Activated CD4-positive, alpha-beta T cell treated with anti-CD3 and anti-CD28 coated beads, Interleukin-10, Interleukin-2, amounts not matched to agents 100 ng/mL and 50 ng/mL, durations not matched to agents 16 hours and 8 hours (primary cell): ENCODE data around the gene MPST.

Experiments used
- DNase-seq: peaks from one replicate; pipeline ENCODE4 v3.0.0-alpha.2; 2020

The MPST gene

DNA sequence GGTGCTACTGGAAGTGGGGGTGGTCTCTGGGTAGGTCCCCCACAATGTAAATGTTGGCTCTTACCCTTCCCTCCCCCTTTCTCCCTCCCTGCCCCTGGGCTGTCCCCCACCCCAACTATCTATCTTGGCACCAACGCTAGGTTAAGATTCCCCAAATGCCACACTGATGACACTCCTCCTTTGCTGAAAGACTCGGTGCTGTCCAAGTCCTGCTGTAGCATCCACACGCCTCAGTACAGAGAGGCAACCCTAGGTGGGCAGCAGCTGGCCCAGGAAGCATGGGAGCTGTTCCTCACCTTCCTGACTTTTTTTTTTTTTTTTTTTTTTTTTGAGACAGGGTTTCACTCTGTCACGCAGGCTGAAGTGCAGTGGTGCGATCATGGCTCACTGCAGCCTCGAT, 28.6 kb downstream of the MPST start:
- DNase-seq = no peak

DNA sequence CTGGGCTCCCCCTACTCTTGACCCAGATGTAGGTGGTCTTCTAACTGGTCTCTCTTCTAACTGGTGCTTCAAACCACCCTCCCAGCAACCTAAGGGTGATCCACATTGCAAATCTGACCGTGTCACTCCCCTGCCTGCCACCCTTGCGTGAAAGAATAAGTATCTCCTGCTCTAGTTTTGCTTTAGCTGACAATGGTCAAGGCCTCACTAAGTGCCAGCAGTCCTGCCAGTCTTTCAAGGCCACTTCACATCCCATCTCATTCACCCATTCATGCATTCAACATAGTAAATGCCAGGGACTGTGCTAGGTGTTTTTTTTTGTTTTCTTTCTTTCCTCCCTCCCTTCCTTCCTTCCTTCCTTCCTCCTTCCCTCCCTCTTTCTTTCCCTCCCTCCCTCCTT, 29.7 kb downstream of the MPST start:
- no peak for DNase-seq

DNA sequence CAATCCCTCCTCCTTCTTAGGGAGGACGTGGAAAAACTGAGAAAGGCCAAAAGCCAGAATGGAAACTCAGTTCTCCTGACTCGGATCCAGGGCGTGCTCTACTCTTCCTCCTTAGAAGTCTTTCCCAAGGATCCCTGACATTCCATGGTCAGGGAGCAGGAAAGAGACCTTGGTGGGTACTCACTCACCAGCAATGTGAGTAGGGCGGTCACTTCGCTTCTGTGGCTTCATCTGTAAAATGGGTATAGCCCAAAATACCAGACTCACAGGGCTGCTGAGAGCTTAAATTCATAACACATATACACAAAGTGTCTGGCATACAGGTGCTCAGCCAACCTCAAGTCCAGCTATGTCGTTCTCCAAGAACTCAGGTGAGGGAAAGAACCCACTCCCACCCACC, 31.4 kb downstream of the MPST start:
- no peak for DNase-seq

DNA sequence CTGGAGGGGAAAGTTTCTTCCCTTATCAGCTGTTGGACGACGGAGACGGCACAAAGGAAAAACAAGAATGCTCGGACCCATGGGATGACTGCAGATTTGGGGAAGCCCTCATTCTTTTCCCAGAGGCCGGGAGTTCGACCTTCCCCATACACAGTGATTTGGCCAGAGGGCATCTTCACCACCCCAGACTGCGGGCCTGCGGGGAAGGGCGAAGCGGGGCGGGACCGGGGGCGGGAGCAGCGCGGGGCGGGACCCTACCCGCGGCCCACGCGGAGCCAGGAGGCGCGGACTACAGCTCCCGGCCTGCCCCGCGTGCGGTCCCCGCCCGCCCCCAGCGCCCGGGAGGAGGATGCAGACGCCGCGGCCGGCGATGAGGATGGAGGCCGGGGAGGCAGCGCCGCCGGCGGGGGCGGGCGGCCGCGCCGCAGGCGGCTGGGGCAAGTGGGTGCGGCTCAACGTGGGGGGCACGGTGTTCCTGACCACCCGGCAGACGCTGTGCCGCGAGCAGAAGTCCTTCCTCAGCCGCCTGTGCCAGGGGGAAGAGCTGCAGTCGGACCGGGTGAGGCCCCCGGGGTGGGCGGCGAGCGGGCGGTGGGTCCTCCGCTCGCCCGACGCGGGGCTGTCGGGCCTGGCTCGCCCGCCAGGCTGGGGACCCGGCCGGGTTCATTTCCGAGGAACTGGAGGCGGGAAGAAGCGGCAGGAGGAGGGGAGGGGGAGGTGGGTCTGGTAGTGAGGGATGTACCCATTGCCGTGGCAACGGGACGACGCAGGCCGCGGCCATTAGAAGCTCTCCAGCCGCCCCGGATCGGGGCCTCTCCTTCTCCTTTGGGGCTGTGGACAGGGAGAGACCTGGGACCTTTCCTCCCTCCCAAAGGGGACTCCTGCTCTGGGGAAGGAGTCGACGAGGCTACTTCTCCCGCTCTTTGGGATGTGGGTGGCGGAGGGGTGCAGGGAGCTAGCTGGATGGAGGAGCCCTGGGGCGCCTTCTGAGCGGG, 32.1 kb downstream of the MPST start, which contains the start of gene KCTD17:
Gene KCTD17 (plus strand): TSS at position 352 of the 995 bp plus-strand sequence. CDS start 19 bp downstream, at position 371.
- DNase-seq = peak; percentile 89

DNA sequence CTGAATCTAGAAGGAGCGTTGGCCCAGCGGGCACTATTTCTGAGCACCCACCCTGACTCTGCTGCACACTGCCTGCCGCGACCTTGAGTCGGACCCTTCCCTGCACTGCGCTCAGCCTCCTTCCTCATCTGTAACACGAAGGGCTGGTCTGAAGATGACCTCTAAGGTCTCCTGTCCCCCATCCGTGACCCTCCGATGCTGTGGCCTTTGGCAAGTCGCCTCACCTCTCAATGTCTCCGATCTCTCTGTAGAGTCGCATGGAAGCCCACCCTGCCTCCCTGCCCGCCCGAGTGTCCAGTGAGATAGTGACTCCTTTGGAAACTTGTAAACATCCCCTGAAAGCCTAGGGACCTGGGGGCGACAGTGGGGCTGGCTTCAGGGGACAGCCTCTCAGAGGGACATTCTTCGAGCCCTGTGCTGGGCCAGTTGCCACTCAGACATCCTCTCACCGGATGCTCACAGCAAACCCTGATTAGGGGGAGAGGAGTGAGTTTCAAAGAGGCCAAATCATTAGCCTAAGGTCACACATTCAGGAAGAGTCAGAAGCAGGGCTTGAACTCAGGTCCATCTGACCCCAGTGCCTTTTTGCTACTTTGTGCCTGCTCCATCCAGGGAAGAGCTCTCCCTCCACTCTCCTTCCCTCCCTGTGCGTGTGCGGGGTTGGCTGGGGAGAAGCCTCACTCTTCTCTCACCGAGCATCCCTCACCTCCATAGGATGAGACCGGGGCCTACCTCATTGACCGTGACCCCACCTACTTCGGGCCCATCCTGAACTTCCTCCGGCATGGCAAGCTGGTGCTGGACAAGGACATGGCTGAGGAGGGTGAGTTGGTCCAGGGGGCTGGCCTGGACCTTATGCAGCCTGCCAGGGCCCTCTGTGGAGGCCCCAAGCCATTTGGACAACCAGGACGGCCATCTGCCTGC, 33.1 kb downstream of the MPST start:
- no peak for DNase-seq

DNA sequence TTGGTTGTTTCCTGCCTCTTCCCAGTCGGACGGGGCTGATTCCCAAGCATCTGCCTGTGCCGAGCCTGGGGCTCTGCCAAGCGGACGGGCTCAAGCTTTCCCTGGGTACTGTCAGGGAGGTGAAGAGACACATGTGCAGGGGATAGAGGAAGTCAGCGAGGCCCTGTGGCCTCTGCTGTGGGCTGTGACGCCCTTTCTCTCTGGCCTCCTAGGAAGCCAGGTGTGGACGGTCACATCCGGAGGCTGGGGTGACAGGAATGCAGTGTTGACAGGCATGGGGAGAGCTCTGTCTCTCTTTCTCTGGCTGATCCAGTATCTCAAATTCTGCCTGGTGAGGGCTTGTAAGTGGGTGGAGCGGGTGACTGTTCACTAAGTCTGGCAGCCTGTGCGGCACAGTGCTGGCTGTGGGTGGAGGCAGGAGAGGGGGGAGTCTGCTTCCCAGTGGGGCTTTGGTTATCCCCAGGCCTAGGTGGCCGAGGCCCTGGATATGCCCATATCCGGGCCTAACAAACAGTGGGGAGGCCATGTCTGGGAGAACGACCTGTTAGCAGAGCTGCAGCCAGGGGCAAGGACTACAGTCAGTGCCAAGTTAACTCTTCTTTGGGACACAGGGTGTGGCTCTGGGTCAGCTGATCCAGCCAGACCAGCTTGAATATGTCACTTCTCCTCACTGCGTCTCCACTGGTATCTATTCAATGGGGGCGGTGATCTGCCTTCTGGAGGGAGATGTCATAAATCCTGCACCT, 33.9 kb downstream of the MPST start:
- DNase-seq = no peak

DNA sequence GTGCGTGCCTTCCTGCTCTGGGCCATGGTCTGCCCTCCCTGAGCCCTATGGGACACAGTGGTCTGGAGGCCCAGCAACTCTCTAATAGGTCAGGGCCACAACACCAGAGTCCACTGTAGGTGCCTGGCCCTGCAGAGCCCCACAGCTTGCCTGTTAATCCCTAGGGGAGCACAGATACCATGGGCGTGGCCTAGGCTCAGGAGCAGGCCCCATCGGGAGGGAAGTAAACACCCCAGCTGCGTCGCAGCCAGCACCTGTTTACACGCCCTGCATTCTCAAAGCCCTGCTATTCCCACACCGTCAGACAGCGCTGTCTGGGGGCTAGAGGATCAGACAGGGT, 34.5 kb downstream of the MPST start:
- no peak for DNase-seq

DNA sequence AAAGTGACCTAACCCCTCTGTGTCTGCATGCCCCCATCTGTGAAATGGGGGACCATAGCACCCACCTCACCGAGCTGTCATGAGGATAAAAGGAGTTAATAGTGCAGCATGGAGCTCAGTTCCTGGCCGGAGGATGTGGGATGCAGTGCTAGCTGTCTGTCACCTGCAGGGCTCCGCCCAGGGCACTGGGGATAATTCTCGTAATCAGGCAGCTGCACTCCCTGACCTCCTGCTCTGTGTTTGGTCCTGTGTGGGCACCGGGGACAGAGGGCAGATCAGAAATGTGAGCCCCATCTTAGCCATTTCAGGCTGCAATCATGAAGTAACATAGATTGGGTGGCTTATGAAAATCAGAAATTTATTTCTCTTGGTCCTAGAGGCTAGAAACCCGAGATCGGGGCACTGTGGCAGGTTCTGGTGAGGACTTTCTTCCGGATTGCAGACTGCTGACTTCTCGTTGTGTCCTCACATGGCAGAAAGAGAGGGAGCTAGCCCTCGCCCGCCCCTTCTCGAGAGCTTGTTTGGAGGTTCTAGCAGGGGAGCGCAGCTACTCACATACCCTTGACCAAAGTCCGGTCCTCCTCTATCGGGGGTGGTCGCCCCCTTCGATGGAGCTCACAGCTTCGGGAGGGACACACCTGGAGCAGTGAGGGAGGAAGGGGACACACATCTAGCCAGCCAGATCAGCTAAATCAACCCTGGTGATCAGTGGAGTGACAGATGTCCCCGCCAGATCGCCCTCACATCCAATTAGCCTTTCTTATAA, 35.2 kb downstream of the MPST start:
- DNase-seq = no peak

DNA sequence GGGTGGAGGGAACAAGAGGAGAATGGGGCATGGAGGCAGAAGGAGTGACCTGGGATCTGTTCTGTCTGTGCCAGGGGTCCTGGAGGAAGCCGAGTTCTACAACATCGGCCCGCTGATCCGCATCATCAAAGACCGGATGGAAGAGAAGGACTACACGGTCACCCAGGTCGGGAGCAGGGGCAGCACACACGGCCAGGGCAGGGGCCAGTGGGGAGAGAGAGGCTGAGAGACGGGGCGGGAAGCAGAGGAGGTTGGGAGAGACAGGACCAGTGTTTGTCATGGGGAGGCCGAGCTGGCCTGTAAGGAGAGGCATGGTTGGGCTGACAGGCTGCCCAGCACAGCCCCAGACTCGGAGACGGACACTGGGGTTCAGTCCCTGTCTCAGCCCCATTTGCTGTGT, 36.7 kb downstream of the MPST start:
- no peak for DNase-seq

DNA sequence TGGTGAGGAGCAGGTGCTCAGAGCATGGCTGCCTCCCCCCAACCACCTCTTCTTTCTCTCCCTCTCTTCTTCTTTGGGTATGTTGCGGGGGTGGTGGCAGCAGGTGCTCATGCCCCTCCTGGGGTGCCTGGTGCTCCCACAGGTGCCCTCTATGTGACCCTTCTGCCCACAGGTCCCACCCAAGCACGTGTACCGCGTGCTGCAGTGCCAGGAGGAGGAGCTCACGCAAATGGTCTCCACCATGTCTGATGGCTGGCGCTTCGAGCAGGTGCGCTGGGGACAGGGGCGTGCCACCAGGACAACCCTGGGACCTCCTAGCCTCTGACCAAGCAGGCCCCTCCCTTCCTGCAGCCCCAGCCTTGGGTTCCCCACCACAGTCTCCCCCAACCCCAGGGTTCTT, 37.7 kb downstream of the MPST start:
- no peak for DNase-seq

DNA sequence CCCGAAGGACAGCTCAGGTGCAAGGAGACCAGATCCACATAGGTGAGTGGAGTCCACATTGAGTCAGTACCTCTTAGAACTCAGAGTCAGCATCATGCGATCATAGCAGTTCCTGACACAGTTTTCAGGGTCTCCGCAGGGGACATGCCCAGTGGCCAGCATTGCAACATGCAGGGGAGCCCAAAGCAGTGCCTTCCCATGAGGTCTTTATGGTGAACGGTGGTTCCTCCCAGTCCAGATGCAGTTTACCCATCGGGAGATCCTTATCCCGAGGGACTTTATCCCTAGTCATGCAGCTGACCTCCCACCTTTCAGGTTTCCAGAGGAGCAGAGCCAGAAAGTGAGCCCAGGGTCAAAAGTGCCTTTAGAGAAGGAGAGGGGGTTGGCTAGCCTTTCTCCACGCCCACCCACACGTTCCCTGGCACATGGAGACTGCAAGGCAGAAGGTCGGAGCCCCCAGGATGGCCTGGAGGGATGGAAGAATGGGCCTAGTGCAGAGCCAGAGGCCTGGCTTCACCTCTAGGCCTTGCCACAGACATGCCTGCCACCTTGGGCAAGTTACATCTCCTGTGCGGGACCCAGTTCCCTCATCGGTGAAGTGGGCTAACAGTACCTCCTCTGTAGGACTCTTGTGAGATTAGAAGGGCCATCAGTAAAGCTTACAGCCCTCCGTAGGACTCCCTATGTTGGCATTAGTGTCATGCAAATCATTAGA, 38.4 kb downstream of the MPST start:
- DNase-seq = no peak

DNA sequence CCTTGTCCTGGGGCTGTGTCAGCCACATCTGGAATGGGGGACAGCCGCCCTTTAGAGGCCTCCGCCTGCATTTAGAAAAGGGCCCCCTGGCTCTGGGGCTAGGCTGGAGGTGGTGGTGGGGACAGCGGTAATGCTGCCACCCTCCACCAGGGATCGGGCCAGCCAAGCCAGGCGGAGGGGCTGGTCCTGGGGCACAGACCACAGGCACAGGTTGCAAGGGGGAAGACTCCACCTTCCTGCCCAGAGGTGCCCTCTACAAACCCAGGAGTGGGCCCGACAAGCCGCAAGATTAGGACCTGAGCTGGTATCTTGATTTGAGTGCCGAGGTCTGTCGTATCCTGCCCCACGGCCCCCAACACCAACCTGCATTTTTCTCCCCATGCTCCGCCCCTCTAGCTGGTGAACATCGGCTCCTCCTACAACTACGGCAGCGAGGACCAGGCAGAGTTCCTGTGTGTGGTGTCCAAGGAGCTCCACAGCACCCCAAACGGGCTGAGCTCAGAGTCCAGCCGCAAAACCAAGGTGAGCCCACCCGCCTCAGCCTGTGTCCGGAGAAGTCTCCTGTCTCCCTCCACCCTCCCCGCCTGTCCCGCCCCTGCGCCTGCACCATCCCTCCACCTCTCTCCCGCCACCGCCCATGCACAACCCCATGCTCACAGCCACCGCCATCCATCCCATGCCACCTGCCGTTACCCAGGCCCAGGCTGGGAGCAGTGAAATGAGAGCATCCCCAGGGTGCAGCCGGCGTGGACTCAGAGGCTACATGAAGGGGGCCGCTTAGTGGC, 39.6 kb downstream of the MPST start:
- DNase-seq = no peak

DNA sequence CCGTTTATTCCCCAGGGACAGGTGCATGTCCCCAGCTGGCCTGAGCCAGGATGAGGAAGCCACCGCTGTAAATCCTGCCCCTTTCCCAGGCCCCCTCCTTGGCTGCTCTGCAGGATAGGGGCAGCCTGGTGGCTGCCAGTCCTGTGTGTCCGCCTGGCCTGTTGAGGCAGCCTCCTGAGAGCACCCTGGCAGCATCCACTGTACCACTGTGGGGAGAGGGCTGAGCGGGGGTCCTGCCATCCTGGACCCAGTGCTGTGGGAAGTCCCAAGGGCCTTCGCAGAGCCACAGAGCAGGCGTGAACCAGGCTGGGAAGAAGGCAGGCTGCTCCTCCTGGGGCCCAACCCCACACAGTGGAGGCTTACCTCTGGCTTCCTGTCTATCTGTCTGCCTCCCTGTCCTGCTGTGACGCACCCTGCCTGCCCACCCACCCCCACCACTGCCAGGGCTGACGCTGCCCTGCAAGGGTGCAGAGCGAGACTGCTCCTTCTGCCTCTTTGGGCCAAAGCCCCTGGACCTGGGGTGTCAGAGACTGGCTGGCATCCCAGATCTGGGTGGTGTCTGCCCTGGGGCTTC, 40.4 kb downstream of the MPST start:
- DNase-seq = peak; percentile 38

DNA sequence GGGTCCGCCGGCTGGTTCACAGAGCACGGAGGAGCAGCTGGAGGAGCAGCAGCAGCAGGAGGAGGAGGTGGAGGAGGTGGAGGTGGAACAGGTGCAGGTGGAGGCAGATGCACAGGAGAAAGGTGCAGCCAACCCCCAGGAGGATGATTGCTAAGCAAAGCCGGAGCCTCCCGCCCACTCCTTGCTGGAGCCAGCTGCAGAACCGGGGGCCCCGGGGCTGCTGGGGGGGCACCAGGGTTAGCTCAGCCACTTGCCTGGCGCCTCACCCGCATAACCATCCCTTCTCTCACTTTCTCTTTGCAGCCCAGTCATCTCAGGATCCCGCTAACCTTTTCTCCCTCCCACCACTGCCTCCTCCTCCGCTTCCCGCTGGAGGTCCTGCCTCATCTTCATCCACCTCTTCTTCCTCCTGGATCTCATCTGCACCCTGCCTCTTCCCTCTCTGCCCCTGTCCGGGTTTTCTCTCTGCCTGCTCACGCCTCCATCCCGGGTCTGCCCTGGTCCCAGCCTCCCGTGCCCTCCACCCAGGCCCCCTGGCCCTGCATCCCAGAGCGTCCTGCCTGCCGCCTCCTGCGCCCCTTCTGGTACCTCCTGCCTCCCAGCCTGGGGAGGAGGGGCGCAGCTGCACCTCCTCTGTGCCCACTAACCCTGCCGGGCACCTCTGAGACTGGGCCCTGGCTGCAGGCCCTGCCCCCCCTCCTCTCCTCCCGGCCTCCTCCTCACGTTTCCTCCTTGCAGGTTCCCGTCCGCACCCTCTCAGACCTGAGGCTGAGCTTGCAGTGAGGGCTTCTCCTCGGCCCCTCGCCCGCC, 41.5 kb downstream of the MPST start:
- DNase-seq = peak; percentile 79

DNA sequence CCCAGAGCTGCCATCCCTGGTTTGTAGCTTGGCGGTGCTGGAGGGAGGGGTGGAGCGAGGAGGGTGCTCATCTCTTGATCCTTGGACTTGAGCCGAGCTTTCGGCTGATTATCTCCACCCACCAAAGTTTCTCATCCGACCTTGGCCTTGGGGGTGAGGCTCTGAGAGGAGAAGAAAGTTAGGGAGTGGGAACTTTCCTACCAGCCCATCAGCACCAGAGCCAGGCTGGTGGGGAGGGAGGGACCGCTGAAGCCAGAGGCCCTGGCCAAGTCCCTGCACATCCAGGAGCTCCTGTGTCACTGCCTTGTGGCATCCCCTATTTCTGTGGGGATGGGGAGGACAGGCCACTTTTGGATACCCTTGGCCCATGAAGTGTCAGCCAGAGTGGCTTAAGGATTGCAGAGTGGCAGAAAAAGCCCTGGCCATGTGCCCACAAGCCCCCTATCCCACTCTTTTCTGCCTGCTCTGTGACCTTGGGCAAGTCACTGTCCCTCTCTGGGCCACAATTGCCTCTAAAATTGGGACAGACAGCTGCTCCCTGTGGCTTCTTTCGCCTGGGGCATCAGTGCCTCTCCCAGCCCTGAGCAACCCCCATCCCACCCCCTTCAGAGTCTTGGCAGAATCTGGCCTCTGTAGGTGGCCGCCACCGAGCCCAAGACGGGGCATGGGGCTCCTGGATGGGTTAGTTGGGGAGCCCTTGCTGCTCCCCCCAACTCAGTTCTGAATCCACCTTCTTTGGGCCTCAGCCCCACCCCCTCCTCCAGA, 42.3 kb downstream of the MPST start:
- no peak for DNase-seq

DNA sequence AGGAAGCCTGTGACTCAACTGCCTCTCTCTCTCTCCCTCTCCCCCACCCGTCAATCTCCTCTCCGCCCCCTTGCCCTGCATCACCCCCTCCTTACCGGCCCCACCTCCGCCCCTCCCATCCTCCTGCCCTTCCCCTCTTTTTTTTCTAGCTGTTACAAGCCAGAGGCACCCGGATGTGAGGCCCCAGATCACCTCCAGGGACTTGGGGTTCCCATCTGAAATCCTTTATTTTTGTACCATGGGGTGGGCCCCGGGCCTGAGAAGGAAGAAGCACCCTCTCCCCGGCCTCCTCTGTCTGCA, 42.8 kb downstream of the MPST start:
- DNase-seq = no peak

DNA sequence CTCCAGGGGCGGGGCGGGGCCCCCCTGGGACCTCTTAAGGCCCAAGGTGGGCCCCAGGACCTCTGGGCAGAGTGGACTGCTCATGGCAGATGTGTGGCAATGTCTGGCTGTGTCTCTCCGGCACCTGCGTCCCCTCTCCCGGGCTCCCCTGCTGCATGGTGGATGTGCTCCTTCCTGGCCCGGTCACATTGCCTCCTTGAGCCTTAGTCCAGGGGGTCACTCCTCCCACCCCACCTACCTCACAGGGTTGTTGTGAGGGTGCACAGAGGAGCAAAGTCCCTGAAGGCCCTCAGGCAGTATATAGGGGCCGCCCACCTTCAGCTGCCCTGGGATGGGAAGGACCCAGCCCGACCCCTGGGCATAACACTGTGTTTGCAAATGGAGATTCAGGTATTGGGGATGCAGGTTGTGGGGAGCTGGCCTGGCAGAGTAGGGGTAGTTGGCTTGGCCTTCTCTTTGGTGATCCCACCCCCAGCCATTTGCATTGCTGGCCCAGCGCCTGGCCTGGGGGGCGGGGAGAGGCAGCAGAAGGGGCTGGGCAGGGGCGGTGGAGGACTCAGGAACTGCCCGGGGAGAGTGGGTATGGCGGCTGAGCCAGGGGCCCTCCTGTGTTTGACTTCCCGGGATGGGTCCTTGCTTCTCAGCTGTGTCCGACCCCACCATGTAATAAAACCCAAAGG, 43.3 kb downstream of the MPST start:
- DNase-seq = no peak
